C1 segment of cervical spinal cord (tissue), 14 donors: Measurements from ENCODE around the gene PTEN.

Source experiments
- DNase-seq, 14 donors: peaks; one replicate each; lab custom pipeline; 2025; lab: John Stamatoyannopoulos, UW

The PTEN gene

DNA sequence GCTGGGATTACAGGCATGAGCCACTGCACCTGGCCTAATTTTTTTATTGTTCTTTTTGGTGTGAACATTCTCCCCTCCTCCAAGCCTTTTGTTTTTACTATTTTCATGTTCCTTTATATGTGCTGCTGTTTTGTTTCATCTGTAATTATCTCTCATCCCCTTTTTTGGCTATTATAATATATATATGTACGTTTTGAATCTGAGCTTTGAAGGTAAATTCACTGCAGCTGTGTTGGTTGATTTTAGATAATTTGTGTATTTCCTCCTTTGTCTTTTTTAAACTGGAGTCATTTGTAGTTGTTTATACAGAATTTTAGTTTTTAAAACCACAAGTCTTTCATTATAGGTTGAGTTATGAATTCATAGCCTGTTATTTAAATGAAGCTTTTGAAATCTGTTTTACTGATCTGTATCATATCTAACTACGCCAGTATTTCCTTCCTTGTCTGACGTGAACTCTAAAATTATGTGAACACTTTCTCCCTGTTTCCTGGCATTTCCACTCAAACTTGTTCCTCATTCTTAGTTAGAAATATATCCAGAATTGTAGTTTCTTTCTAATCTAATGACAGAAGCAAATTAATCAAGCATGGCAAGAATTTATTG lies 54.9 kb downstream of the PTEN start:
- DNase-seq, result no peak

DNA sequence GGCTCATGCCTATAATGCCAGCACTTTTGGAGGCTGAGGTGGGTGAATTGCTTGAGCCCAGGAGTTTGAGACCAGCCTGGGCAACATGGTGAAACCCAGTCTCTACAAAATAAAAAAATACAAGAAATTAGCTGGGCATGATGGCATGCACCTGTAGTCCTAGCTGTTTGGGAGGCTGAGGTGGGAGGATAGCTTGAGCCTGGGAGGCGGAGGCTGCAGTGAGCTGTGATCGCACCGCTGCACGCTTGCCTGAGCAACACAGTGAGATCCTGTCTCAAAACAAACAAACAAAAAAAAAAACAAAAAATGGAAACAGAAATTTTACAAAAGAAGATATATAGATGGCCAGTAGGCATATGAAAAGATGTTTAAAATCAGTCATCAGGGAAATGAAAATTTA lies 57.1 kb downstream of the PTEN start:
- DNase-seq, result no peak

- no peak for DNase-seq
Observed at GRCh38 chr10:87921931-87922688, 58.7 kb downstream of the PTEN start.

DNA sequence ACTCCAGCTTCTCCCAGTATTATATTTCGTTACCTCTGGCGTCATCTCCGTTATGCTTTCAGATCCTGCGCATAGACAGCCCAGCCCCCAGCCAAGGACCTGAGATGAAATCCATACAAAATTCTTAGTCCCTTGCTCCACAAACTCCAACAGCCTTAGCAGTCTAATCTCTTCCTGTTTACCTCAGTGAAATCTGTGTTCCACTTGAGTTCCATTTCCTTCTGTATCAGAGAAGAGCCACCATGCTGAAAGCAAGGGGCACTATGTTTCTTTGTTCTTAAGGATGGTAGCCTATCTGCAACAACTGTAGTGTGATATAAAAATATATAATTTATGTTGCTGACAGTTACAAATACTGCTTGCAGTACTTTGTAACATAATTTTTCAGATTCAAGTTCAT lies 59.8 kb downstream of the PTEN start:
- DNase-seq, result no peak

- no peak for DNase-seq
Observed at GRCh38 chr10:87925570-87925969, 62.1 kb downstream of the PTEN start.

GRCh38 chr10:87927091-87927490 lies 63.7 kb downstream of the PTEN start:
- no peak for DNase-seq

DNA sequence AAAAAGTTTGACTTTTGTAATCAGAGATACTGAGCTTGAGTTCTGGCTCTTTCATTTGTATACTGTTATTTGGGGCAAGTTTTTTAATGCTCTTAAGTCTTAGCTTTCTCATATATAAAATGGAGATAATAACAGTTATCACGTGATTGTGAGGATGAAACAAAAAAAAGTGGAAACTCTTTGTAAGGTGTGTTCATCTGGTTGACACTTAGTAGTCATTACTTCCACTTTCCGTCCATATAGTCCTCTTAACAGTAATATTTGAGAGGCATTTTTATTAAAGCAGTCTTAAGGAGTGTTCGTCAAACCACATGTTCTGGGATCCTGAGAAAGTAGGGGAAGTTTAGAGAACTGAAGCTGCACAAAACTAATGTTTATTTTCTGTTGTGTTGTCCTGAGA lies 65.6 kb downstream of the PTEN start:
- DNase-seq, result no peak

- DNase-seq, result no peak
Observed at GRCh38 chr10:87930141-87930540, 66.7 kb downstream of the PTEN start.

- DNase-seq, result no peak
Observed at GRCh38 chr10:87930934-87931835, 67.8 kb downstream of the PTEN start.

DNA sequence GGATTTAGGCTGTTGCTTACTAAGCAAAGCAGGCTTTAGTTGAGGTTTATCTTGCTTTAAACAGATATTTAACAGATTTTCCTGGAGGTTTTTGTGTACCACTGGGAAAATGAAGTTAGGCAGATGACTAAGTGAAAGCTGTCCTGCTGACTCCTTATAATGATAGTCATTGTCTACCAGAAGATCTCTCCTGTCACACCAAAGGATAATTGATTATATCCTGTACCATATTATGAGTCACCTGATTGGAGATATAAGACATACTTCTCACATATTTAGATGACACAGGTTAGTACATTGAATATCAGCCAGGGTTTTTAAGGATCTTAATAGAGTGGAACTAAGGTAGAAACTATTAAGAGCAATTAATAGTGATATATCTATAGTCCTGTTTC lies 68.4 kb downstream of the PTEN start:
- no peak for DNase-seq

DNA sequence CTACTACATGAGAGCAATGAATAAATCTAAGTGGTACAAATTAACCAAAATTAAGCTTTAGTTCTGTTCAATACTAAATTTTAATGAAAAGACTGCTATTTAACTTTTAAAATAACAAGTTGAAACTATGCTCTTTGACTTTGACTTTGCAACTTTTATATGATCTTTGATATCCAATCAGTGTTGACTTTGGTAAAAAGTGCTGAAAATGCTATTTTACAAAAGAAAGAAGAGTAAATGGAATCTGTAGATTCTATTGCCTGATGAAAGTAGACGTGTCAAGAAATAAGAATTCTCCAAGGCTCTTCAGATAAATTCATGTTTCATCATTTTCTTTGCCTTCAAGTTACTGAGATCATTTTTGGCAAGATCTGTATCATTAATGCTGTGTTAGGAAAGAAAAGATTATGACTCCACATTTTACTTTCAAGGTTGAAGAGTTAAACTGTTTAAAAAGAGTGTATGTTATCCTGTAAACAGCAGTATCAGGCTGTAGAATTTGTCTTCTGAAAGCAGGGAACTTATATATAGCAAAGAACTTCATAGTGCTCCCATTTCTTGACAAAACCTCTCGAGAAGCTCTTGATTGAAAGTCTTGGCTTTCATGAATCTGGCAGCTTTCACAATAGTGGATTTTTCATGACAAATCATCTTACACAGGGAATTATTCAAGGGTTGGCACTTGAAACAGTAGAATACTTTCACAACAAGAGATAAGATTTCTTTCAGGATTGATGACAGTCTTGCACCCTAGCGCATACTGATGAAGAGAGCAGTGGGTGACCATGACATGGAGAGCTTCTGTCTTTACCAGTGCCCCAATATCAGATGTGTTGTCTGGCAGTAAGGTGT lies 72.1 kb downstream of the PTEN start:
- DNase-seq, result no peak

- DNase-seq, result no peak
Observed at GRCh38 chr10:87940210-87940609, 76.8 kb downstream of the PTEN start.

GRCh38 chr10:87942884-87943527 lies 79.6 kb downstream of the PTEN start:
- no peak for DNase-seq

GRCh38 chr10:87945984-87946383 lies 82.6 kb downstream of the PTEN start:
- DNase-seq, result no peak

GRCh38 chr10:87952612-87953011 lies 89.2 kb downstream of the PTEN start:
- DNase-seq, result no peak

DNA sequence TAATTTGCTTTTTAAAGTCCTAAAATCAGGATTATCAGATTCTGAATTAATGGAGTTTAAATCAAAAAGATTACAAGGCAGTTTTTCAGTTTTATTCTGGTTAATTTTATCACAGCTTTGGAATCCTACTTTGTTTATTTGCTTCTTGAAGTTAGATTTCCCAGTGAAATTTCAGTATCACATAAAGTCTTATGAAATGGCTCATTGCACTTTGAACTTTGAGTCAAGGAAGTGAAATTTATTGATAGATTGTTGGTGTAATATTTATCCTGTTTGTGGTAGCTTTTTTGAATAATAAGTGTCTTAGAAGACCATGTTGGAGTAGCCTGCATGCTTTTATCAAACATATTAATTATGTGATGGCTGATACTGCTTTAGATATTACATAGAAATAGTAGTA lies 92.6 kb downstream of the PTEN start:
- DNase-seq, result no peak

DNA sequence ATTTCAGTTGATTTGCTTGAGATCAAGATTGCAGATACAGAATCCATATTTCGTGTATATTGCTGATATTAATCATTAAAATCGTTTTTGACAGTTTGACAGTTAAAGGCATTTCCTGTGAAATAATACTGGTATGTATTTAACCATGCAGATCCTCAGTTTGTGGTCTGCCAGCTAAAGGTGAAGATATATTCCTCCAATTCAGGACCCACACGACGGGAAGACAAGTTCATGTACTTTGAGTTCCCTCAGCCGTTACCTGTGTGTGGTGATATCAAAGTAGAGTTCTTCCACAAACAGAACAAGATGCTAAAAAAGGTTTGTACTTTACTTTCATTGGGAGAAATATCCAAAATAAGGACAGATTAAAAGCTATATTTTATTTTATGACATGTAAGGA lies 94.3 kb downstream of the PTEN start:
- DNase-seq, result no peak

DNA sequence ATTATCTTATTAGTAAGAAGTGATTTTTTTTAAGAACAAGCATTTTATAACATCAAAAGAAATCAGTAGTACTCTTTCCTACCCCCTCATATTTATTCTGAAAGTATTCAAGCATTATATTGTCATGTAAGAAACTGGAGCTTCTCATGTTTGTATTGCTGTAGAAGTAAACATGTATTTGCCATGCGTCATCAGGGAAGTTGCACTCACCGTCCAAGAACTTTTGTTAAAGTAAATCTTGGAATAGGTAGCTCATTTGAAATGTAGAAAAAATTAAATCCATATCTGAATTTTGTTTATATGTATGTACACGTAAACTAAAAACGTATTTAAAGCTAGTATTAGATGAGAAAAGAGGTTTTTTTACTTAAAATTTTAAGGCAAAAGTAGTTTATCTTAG lies 96.8 kb downstream of the PTEN start:
- no peak for DNase-seq

- no peak for DNase-seq
Observed at GRCh38 chr10:87961314-87961713, 97.9 kb downstream of the PTEN start.

DNA sequence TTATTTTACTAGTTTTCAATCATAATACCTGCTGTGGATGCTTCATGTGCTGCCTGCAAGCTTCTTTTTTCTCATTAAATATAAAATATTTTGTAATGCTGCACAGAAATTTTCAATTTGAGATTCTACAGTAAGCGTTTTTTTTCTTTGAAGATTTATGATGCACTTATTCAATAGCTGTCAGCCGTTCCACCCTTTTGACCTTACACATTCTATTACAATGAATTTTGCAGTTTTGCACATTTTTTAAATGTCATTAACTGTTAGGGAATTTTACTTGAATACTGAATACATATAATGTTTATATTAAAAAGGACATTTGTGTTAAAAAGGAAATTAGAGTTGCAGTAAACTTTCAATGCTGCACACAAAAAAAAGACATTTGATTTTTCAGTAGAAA lies 103.0 kb downstream of the PTEN start:
- no peak for DNase-seq

DNA sequence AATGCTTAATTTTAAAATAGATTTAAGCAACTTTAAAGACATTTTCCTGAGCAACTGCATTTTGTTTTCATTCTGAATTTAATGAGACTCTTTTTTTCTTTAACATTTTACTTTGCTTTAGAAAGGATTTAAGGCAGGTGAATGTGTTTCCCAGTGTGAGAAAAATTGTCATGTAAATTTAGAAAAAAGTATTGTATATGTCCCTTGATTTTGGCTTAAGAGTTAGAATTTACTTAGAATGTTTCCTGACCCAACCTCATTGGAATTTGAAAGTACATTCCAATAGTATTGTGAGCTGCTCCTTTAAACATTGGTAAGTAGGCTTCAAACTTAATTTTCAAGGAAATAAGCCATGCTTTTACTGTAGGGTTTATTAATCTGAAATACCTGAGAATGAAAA lies 110.2 kb downstream of the PTEN start:
- no peak for DNase-seq
